Measurements from ENCODE around the gene CFAP73. TPM values are rescaled to one million over a fixed set of nuclear protein-coding genes. Genes with fewer than 3 reads are reported as not detected.

The CFAP73 gene
- total and polyA plus RNA-seq, 10 donors: 0.64 to 0.71 (median 0.70) TPM; not detected in 7

DNA sequence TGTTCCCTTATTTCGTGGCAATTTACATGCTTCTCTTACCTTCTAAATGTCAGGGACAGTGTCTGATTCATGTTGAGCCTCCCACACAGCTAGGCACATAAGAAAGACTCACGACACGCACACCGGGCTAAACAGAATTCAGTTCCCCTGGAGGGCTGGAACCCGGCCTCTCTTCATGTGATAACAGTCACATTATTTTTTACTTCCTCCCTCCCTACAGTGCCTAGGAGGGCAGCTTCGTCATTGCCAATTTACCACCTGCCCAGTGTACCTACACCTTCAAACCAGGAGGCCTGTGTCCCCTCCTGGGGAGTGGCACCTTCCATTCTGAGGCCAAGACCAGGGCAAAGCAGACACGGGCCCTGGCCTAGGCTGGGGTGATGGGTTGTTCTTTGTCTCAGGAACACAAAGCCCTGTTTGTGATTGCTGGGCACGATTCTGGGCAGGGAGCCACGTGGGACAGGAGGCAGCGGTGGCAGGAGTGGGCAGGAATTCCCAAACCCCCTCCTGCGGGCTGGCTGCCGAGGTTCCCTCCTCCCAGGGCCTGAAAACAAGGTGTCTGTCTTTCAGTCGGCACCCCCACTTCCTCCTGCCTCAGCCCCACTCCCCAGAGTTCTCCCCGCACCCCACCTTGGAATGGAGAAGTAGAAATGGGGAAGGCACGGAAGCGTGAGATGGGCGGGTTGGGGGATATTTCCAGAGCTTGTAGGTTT, 7.2 kb upstream of the CFAP73 start:
- Histone ChIP-seq H3K36me3 (no peaks in the 10 kb centered on the region), H3K9me3 (peaks cover 0 to 8% (median 6%) of the 10 kb centered on the region in 8 donors), H3K27me3 (replicated peaks in 1 of 7) (peaks cover 0 to 6% (median 0%) of the 10 kb centered on the region in 7 donors), H3K27ac (peak overlapping the region in 6 of 8 donors; percentile 33 to 74 (median 53)), H3K4me3 (no peak overlapping the region), H3K4me1 (peaks cover 0 to 20% (median 13%) of the 10 kb centered on the region in 6 donors)
- WGBS, 5 donors: 25 to 41% (median 39%) methylated on average over 17 of the region's 17 CpGs
- no peak for TF ChIP-seq POLR2A (IDR thresholded peaks at IDR 0.05)
- TF ChIP-seq, protein P1, sequence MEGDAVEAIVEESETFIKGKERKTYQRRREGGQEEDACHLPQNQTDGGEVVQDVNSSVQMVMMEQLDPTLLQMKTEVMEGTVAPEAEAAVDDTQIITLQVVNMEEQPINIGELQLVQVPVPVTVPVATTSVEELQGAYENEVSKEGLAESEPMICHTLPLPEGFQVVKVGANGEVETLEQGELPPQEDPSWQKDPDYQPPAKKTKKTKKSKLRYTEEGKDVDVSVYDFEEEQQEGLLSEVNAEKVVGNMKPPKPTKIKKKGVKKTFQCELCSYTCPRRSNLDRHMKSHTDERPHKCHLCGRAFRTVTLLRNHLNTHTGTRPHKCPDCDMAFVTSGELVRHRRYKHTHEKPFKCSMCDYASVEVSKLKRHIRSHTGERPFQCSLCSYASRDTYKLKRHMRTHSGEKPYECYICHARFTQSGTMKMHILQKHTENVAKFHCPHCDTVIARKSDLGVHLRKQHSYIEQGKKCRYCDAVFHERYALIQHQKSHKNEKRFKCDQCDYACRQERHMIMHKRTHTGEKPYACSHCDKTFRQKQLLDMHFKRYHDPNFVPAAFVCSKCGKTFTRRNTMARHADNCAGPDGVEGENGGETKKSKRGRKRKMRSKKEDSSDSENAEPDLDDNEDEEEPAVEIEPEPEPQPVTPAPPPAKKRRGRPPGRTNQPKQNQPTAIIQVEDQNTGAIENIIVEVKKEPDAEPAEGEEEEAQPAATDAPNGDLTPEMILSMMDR (IDR thresholded peaks at IDR 0.05 in 8 of 11, conservative IDR thresholded peaks at IDR 0.05 in 3 of 11): no peak
- no peak for TF ChIP-seq POLR2AphosphoS5 (IDR thresholded peaks at IDR 0.05)
- peak; percentile 76 for DNase-seq
- intact Hi-C loops (cut with DNase I; ENCODE audit: low total_unique reads): no loop called here

DNA sequence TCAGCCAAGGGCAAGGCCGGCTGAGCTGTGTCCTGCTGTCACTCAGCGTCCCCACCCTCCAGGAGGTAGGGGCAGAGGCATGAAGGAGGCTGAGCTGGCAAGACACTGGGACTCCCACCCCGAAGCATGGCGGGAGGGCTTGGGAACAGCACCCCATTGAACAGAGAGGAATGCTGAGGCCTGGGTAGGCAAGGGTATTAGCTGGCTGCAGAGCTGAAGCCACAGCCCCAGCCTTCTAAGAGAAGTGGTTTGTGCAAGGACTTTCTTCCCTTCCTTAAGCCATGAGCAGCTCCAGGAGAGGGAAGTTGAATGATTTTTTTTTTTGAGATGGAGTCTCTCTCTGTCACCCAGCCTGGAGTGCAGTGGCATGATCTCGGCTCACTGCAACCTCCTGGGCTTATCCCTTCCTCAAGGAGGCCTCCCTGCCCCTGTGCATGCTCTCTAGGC, 6.6 kb upstream of the CFAP73 start:
- 48 to 64% (median 62%) methylated on average over 5 of the region's 5 CpGs for whole genome bisulfite sequencing, 5 donors
- TF ChIP-seq POLR2AphosphoS5 (IDR thresholded peaks at IDR 0.05) (no peak), POLR2A (IDR thresholded peaks at IDR 0.05) (no peak)
- TF ChIP-seq, protein P1 (IDR thresholded peaks at IDR 0.05 in 8 of 11, conservative IDR thresholded peaks at IDR 0.05 in 3 of 11): no peak
- Histone ChIP-seq H3K36me3 (no peaks in the 10 kb centered on the region), H3K9me3 (peaks cover 0 to 10% (median 6%) of the 10 kb centered on the region in 8 donors), H3K4me3 (no peak overlapping the region), H3K27ac (peak overlapping the region in 4 of 8 donors; percentile 46 to 74 (median 66)), H3K27me3 (replicated peaks in 1 of 7) (peaks cover 0 to under 1% (median 0%) of the 10 kb centered on the region in 7 donors), H3K4me1 (peaks cover 0 to 20% (median 13%) of the 10 kb centered on the region in 6 donors)
- intact Hi-C loops (cut with DNase I; ENCODE audit: low total_unique reads): no loop called here
- no peak for DNase-seq

DNA sequence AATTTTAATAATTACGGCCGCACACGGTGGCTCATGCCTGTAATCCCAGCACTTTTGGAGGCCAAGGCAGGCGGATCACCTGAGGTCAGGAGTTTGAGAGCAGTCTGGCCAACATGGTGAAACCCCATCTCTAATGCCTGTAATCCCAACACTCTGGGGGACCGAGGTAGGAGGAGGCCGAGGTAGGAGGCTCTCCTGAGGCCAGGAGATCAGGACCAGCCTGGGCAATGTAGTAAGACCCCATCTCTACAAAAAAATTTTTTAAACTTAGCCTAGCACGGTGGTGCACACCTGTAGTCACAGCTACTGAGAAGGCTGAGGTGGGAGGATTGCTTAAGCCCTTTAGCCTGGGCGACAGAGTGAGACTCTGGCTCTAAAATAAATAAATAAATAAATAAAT, 5.6 kb upstream of the CFAP73 start:
- Histone ChIP-seq H3K4me3 (no peak overlapping the region), H3K27ac (no peak overlapping the region), H3K27me3 (replicated peaks in 1 of 7) (no peaks in the 10 kb centered on the region), H3K36me3 (no peaks in the 10 kb centered on the region), H3K9me3 (peaks cover 0 to 10% (median 6%) of the 10 kb centered on the region in 8 donors), H3K4me1 (peaks cover 0 to 20% (median 13%) of the 10 kb centered on the region in 6 donors)
- intact Hi-C loops (cut with DNase I; ENCODE audit: low total_unique reads): no loop called here
- peak; percentile 30 for DNase-seq
- 89 to 97% (median 92%) methylated on average over 8 of the region's 8 CpGs for WGBS, 5 donors
- TF ChIP-seq, protein P1 (IDR thresholded peaks at IDR 0.05 in 8 of 11, conservative IDR thresholded peaks at IDR 0.05 in 3 of 11): no peak
- TF ChIP-seq POLR2A (IDR thresholded peaks at IDR 0.05) (no peak), POLR2AphosphoS5 (IDR thresholded peaks at IDR 0.05) (no peak)

DNA sequence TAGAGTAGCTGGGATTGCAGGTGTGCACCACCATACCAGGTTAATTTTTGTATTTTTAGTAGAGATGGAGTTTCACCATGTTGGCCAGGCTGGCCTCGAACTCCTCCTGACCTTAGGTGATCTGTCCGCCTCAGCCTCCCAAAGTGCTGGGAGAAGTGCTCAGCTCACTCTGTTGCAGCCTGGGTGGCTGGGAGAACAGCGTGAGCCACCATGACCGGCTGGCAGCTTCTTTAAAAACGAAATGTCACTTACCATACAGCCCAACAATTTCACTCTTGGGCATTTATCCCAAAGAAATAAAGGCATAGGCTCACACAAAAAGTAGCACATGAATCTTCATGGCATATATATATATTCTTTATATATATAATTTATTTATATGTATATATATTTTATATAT, 4.7 kb upstream of the CFAP73 start:
- DNase-seq: peak; percentile 8
- intact Hi-C loops (cut with DNase I; ENCODE audit: low total_unique reads): no loop called here
- no peak overlapping the region for H3K4me3 ChIP-seq
- H3K27me3 ChIP-seq (replicated peaks in 1 of 7): peaks cover 0 to 7% (median 0%) of the 10 kb centered on the region in 7 donors
- peaks cover 0 to 20% (median 13%) of the 10 kb centered on the region in 6 donors for H3K4me1 ChIP-seq
- WGBS, 5 donors: 81 to 90% (median 84%) methylated on average over 5 of the region's 5 CpGs
- H3K9me3 ChIP-seq: peaks cover 0 to 10% (median 6%) of the 10 kb centered on the region in 8 donors
- no peak overlapping the region for H3K27ac ChIP-seq
- no peaks in the 10 kb centered on the region for H3K36me3 ChIP-seq
- TF ChIP-seq POLR2A (IDR thresholded peaks at IDR 0.05): no peak
- TF ChIP-seq, protein P1 (IDR thresholded peaks at IDR 0.05 in 8 of 11, conservative IDR thresholded peaks at IDR 0.05 in 3 of 11): no peak
- no peak for TF ChIP-seq POLR2AphosphoS5 (IDR thresholded peaks at IDR 0.05)
